IPS-18a (cell line): ENCODE results near the gene AQP12A.
"Not testable (repeated sequence)": the region's sequence is repeated elsewhere in the genome, so short reads cannot be mapped to it uniquely, and the experiment has no call there.

ENCODE experiments used
- H3K27ac ChIP-seq: one replicate; pipeline ENCODE4 v1.5.1; 2013; ENCODE audit warnings: low read length
- H3K27me3 ChIP-seq: one replicate; pipeline ENCODE4 v1.6.1; 2013; ENCODE audit warnings: mild to moderate bottlenecking, low read length; ENCODE audit not compliant: control insufficient read depth, insufficient read depth
- H3K36me3 ChIP-seq: one replicate; pipeline ENCODE4 v1.6.1; 2013; ENCODE audit warnings: low read depth, low read length; ENCODE audit not compliant: control insufficient read depth
- H3K4me1 ChIP-seq: one replicate; pipeline ENCODE4 v1.6.1; 2013; ENCODE audit warnings: low read depth, low read length; ENCODE audit not compliant: control insufficient read depth
- H3K4me3 ChIP-seq: one replicate; pipeline ENCODE4 v1.5.1; 2013; ENCODE audit warnings: low read length
- H3K9ac ChIP-seq: one replicate; pipeline ENCODE4 v1.6.1; 2013; ENCODE audit warnings: mild to moderate bottlenecking, low read length, moderate library complexity
- H3K9me3 ChIP-seq: one replicate; pipeline ENCODE4 v1.6.1; 2013; ENCODE audit warnings: low read depth, low read length; ENCODE audit not compliant: control insufficient read depth

Gene AQP12A

GRCh38 chr2:240691631-240692420, at the start of gene AQP12A:
Gene AQP12A (plus strand): TSS chr2:240691866. CDS start chr2:240691914, 48 bp downstream.
- H3K36me3 ChIP-seq, H3K9me3 ChIP-seq, H3K9ac ChIP-seq, H3K27ac ChIP-seq, H3K4me1 ChIP-seq, H3K27me3 ChIP-seq, H3K4me3 ChIP-seq: not testable (repeated sequence)

GRCh38 chr2:240642061-240642805, 49.4 kb upstream of the AQP12A start:
- no peaks in the 10 kb centered on the region for H3K27me3 ChIP-seq
- no peak overlapping the region for H3K4me3 ChIP-seq
- no peaks in the 10 kb centered on the region for H3K4me1 ChIP-seq
- H3K27ac ChIP-seq, result no peak overlapping the region
- H3K9ac ChIP-seq, result no peak overlapping the region
- H3K36me3 ChIP-seq, result no peaks in the 10 kb centered on the region
- no peaks in the 10 kb centered on the region for H3K9me3 ChIP-seq

- Histone ChIP-seq H3K27ac (no peak overlapping the region), H3K9ac (no peak overlapping the region), H3K27me3 (no peaks in the 10 kb centered on the region)
Observed at GRCh38 chr2:240642806-240643092, 48.9 kb upstream of the AQP12A start.

GRCh38 chr2:240643093-240643810, 48.4 kb upstream of the AQP12A start:
- H3K9ac ChIP-seq, result no peak overlapping the region
- no peaks in the 10 kb centered on the region for H3K36me3 ChIP-seq
- H3K27ac ChIP-seq, result no peak overlapping the region
- H3K9me3 ChIP-seq, result no peaks in the 10 kb centered on the region
- H3K4me1 ChIP-seq, result no peaks in the 10 kb centered on the region
- peaks cover 1% of the 10 kb centered on the region for H3K27me3 ChIP-seq
- no peak overlapping the region for H3K4me3 ChIP-seq

More at GRCh38 chr2:240642806-240643092, 48.9 kb upstream of the AQP12A start:
- Histone ChIP-seq H3K36me3 (no peaks in the 10 kb centered on the region), H3K4me1 (no peaks in the 10 kb centered on the region), H3K9me3 (no peaks in the 10 kb centered on the region), H3K4me3 (no peak overlapping the region)

GRCh38 chr2:240643811-240644150, 47.9 kb upstream of the AQP12A start:
- Histone ChIP-seq H3K27ac (no peak overlapping the region), H3K4me3 (no peak overlapping the region), H3K36me3 (no peaks in the 10 kb centered on the region), H3K27me3 (peaks cover 5% of the 10 kb centered on the region), H3K9ac (no peak overlapping the region), H3K4me1 (no peaks in the 10 kb centered on the region), H3K9me3 (no peaks in the 10 kb centered on the region)

- H3K4me3 ChIP-seq, result no peak overlapping the region
- H3K27ac ChIP-seq, result no peak overlapping the region
- no peaks in the 10 kb centered on the region for H3K4me1 ChIP-seq
- H3K27me3 ChIP-seq, result peaks cover 10% of the 10 kb centered on the region
- no peak overlapping the region for H3K9ac ChIP-seq
- H3K36me3 ChIP-seq, result no peaks in the 10 kb centered on the region
- H3K9me3 ChIP-seq, result no peaks in the 10 kb centered on the region
Observed at GRCh38 chr2:240644171-240644651, 47.5 kb upstream of the AQP12A start.

GRCh38 chr2:240644859-240645301, 46.8 kb upstream of the AQP12A start:
- H3K4me3 ChIP-seq, result no peak overlapping the region
- H3K27me3 ChIP-seq, result peaks cover 10% of the 10 kb centered on the region
- H3K27ac ChIP-seq, result no peak overlapping the region
- no peaks in the 10 kb centered on the region for H3K9me3 ChIP-seq
- no peaks in the 10 kb centered on the region for H3K4me1 ChIP-seq
- H3K9ac ChIP-seq, result no peak overlapping the region
- no peaks in the 10 kb centered on the region for H3K36me3 ChIP-seq

GRCh38 chr2:240645346-240645745, 46.3 kb upstream of the AQP12A start:
- no peaks in the 10 kb centered on the region for H3K36me3 ChIP-seq
- H3K9me3 ChIP-seq, result no peaks in the 10 kb centered on the region
- no peak overlapping the region for H3K27ac ChIP-seq
- H3K9ac ChIP-seq, result no peak overlapping the region
- H3K4me1 ChIP-seq, result no peaks in the 10 kb centered on the region
- no peak overlapping the region for H3K4me3 ChIP-seq
- H3K27me3 ChIP-seq, result peaks cover 10% of the 10 kb centered on the region

- Histone ChIP-seq H3K9ac (no peak overlapping the region), H3K27me3 (peaks cover 10% of the 10 kb centered on the region), H3K36me3 (no peaks in the 10 kb centered on the region), H3K27ac (no peak overlapping the region), H3K9me3 (no peaks in the 10 kb centered on the region), H3K4me1 (no peaks in the 10 kb centered on the region), H3K4me3 (no peak overlapping the region)
Observed at GRCh38 chr2:240645801-240646175, 45.9 kb upstream of the AQP12A start.

- Histone ChIP-seq H3K9me3 (no peaks in the 10 kb centered on the region), H3K4me1 (no peaks in the 10 kb centered on the region), H3K27ac (no peak overlapping the region), H3K9ac (no peak overlapping the region), H3K4me3 (no peak overlapping the region), H3K27me3 (peaks cover 10% of the 10 kb centered on the region), H3K36me3 (no peaks in the 10 kb centered on the region)
Observed at GRCh38 chr2:240646176-240646899, 45.3 kb upstream of the AQP12A start.

GRCh38 chr2:240646900-240647502, 44.7 kb upstream of the AQP12A start:
- H3K27ac ChIP-seq, result no peak overlapping the region
- no peaks in the 10 kb centered on the region for H3K4me1 ChIP-seq
- no peaks in the 10 kb centered on the region for H3K36me3 ChIP-seq
- no peak overlapping the region for H3K4me3 ChIP-seq
- no peak overlapping the region for H3K9ac ChIP-seq
- H3K9me3 ChIP-seq, result no peaks in the 10 kb centered on the region
- H3K27me3 ChIP-seq, result peaks cover 10% of the 10 kb centered on the region
